Endothelial cell of umbilical vein (primary cell): ENCODE measurements around the gene PCDH15. TPM values are rescaled to one million over a fixed set of nuclear protein-coding genes. Genes with fewer than 3 reads are reported as not detected.

ENCODE experiments used
- BruUV-seq: library from RNA; stranded (reverse); fragments of 400-500 nt; replicated peaks from 2 replicates; lab custom pipeline; 2021; lab: Mats Ljungman, UMichigan
- CTCF ChIA-PET: fragments of 300-600, 350-600 bp; sonication (Branson Sonifier 250); formaldehyde crosslinking; loops from one replicate; lab custom pipeline; 2021; ENCODE audit warnings: antibody characterized with exemption, inconsistent platforms; lab: Charles Lee
- POLR2A ChIA-PET: fragments of 300-600, 350-600 bp; sonication (Branson Sonifier 250); formaldehyde crosslinking; loops from one replicate; lab custom pipeline; 2021; ENCODE audit warnings: antibody characterized with exemption, inconsistent platforms; lab: Charles Lee
- DNase-seq: peaks from one replicate; pipeline ENCODE4 v3.0.0-alpha.2; 2011; ENCODE audit warnings: low read depth, low spot score
- FAIRE-seq: peaks from 2 replicates; lab custom pipeline; 2011; peaks lifted over from hg19 to GRCh38; lab: Jason Lieb, UNC
- H2AFZ ChIP-seq: 2 replicates; pipeline ENCODE4 v1.6.0; 2012; ENCODE audit warnings: low read depth, low read length, control low read depth, inconsistent platforms
- H3K27ac ChIP-seq: 2 replicates; pipeline ENCODE4 v1.5.1; 2011; ENCODE audit warnings: low read depth, mild to moderate bottlenecking, control low read depth, low read length, moderate library complexity; ENCODE audit not compliant: insufficient read depth
- H3K27me3 ChIP-seq, 2 experiments: 2 replicates each; pipeline versions ENCODE4 v1.6.0 to v1.6.1; 2011; ENCODE audit warnings: low read length in 2 of 2, mixed read lengths in 1 of 2; ENCODE audit not compliant: control insufficient read depth in 2 of 2, insufficient read depth in 2 of 2
- H3K36me3 ChIP-seq, 2 experiments: 2 replicates in 1 of 2; 3 replicates in 1 of 2; pipeline ENCODE4 v1.5.1; 2011; ENCODE audit warnings: low read length in 2 of 2, mild to moderate bottlenecking in 1 of 2, moderate library complexity in 1 of 2; ENCODE audit not compliant: control insufficient read depth in 2 of 2, insufficient read depth in 2 of 2; ENCODE audit errors: extremely low read depth in 1 of 2
- H3K4me1 ChIP-seq: 3 replicates; pipeline ENCODE4 v1.5.1; 2011; ENCODE audit warnings: mild to moderate bottlenecking, low read length; ENCODE audit not compliant: control insufficient read depth, insufficient read depth; ENCODE audit errors: extremely low read depth
- H3K4me2 ChIP-seq: 2 replicates; pipeline ENCODE4 v1.6.1; 2011; ENCODE audit warnings: low read length, control low read depth, mixed read lengths; ENCODE audit not compliant: insufficient read depth
- H3K4me3 ChIP-seq, 3 experiments: fragments of 200-600 bp in 1 of 3; sonication (generic), shearing (Covaris generic) in 1 of 3; replicated peaks in 1 of 3; 2 replicates each; pipeline ENCODE4 v1.5.1; 2011 to 2016; ENCODE audit warnings: control low read depth in 3 of 3, low read length in 3 of 3, mild to moderate bottlenecking in 2 of 3, inconsistent platforms in 1 of 3, low read depth in 1 of 3, moderate library complexity in 1 of 3; ENCODE audit not compliant: insufficient read depth in 1 of 3
- H3K79me2 ChIP-seq: 2 replicates; pipeline ENCODE4 v1.6.0; 2012; ENCODE audit warnings: low read length, inconsistent platforms; ENCODE audit not compliant: control insufficient read depth, insufficient read depth
- H3K9ac ChIP-seq: replicated peaks from 2 replicates; pipeline ENCODE3; 2011; ENCODE audit warnings: low read length, control low read depth; ENCODE audit not compliant: insufficient read depth; ENCODE audit errors: extremely low read depth
- H3K9me1 ChIP-seq: replicated peaks from 3 replicates; pipeline ENCODE4 v1.6.0; 2011; ENCODE audit warnings: mild to moderate bottlenecking, low read length; ENCODE audit not compliant: control insufficient read depth, insufficient read depth; ENCODE audit errors: extremely low read depth
- H3K9me3 ChIP-seq: replicated peaks from 2 replicates; pipeline ENCODE4 v1.5.1; 2012; ENCODE audit warnings: low read length, inconsistent platforms; ENCODE audit not compliant: control insufficient read depth, insufficient read depth
- H4K20me1 ChIP-seq: replicated peaks from 2 replicates; pipeline ENCODE3; 2011; ENCODE audit warnings: mild to moderate bottlenecking, low read length; ENCODE audit not compliant: control insufficient read depth, insufficient read depth; ENCODE audit errors: extremely low read depth
- EZH2 ChIP-seq: IDR thresholded peaks from 2 replicates; pipeline ENCODE4 v1.6.1; 2012; ENCODE audit warnings: borderline replicate concordance, low read depth, mild to moderate bottlenecking, moderate library complexity, low read length, inconsistent platforms; ENCODE audit not compliant: severe bottlenecking
- FOS ChIP-seq: IDR thresholded peaks from 2 replicates; pipeline ENCODE4 v1.6.1; 2011; ENCODE audit warnings: mild to moderate bottlenecking, low read length, moderate library complexity, borderline replicate concordance; ENCODE audit not compliant: insufficient read depth
- GATA2 ChIP-seq: IDR thresholded peaks from 2 replicates; pipeline ENCODE4 v1.7.0; 2011; ENCODE audit warnings: low read depth, mild to moderate bottlenecking, moderate library complexity, mixed read lengths, low read length; ENCODE audit not compliant: insufficient read length, insufficient read depth
- JUN ChIP-seq: IDR thresholded peaks from 2 replicates; pipeline ENCODE4 v1.6.1; 2011; ENCODE audit warnings: borderline replicate concordance, low read depth; ENCODE audit not compliant: insufficient read length, insufficient read depth
- MYC ChIP-seq: IDR thresholded peaks from one replicate; pipeline ENCODE4 v1.6.1; 2011; ENCODE audit warnings: mild to moderate bottlenecking, low read depth, low read length
- POLR2A ChIP-seq: IDR thresholded peaks from 2 replicates; pipeline ENCODE4 v1.6.1; 2012; ENCODE audit warnings: low read depth, mild to moderate bottlenecking, control low read depth, low read length
- POLR2AphosphoS5 ChIP-seq: IDR thresholded peaks from 2 replicates; pipeline ENCODE4 v1.6.1; 2012; ENCODE audit warnings: low read depth, mild to moderate bottlenecking, control low read depth, low read length, moderate library complexity; ENCODE audit not compliant: insufficient read depth
- dilution Hi-C: fragments of 300-500 bp; cut with MboI; formaldehyde crosslinking; loops from one replicate; pipeline ENCODE4 v1.15.0; 2019; ENCODE audit warnings: low sequenced_read_pairs; ENCODE audit not compliant: extremely low pct_ligation_motif_present
- intact Hi-C: fragments of 100-400 bp; cut with micrococcal nuclease; formaldehyde crosslinking; loops from one replicate; pipeline ENCODE4 v1.10.0; 2022
- polyA plus RNA-seq, 4 experiments: library from polyadenylated mRNA; depleted of rRNA in 3 of 4; stranded (reverse) in 3 of 4; unstranded in 1 of 4; fragments of >200 nt; gene quantifications; 2 replicates each; pipeline versions ENCODE4 v1.2.1 to v1.2.3, GENCODE V29; 2011 to 2012; ENCODE audit warnings: missing spikeins in 1 of 4
- total RNA-seq: library from RNA; stranded (reverse); gene quantifications from 2 replicates; pipeline ENCODE4 v1.2.3, GENCODE V29; 2021
- TF ChIP-seq, protein P1 (sequence below), 2 donors: IDR thresholded peaks; 1 replicate in 1 of 2; 2 replicates in 1 of 2; pipeline ENCODE4 v1.5.1; 2011; ENCODE audit warnings: low read length in 2 of 2, mild to moderate bottlenecking in 2 of 2, moderate library complexity in 2 of 2, control low read depth in 1 of 2, inconsistent platforms in 1 of 2, low read depth in 1 of 2; ENCODE audit not compliant: insufficient read depth in 1 of 2; ENCODE audit errors: extremely low read depth in 1 of 2
- TF ChIP-seq, protein P2 (sequence below): IDR thresholded peaks from 2 replicates; pipeline ENCODE4 v1.6.1; 2011; ENCODE audit not compliant: insufficient read depth, insufficient read length

Gene PCDH15
- total and polyA plus RNA-seq, 2 donors (not counting 3 experiments of a cell fraction or from before 2014, with no cell fraction given): 0.04 TPM; not detected in 1

- no peak overlapping the region for H3K27ac ChIP-seq
- H2AFZ ChIP-seq: no peak overlapping the region
- intact Hi-C loops (no loop called here), dilution Hi-C loops (no loop called here)
- CTCF ChIA-PET: no interaction called here
- H3K9me3 ChIP-seq: no peaks in the 10 kb centered on the region
- no peaks in the 10 kb centered on the region for H3K9me1 ChIP-seq
- no peaks in the 10 kb centered on the region for H3K27me3 ChIP-seq
- no peaks in the 10 kb centered on the region for H3K36me3 ChIP-seq
- POLR2A ChIA-PET: no interaction called here
- BruUV-seq: no TSS peak
- H3K79me2 ChIP-seq: no peaks in the 10 kb centered on the region
- no peak overlapping the region for H3K4me3 ChIP-seq
- H3K4me2 ChIP-seq: no peak overlapping the region
- H3K9ac ChIP-seq: no peak overlapping the region
- FAIRE-seq (no peak), DNase-seq (no peak)
- no peaks in the 10 kb centered on the region for H4K20me1 ChIP-seq
- TF ChIP-seq GATA2 (no peak), MYC (no peak), EZH2 (no peak), JUN (no peak), FOS (no peak), POLR2AphosphoS5 (no peak), POLR2A (no peak)
- TF ChIP-seq, protein P1, sequence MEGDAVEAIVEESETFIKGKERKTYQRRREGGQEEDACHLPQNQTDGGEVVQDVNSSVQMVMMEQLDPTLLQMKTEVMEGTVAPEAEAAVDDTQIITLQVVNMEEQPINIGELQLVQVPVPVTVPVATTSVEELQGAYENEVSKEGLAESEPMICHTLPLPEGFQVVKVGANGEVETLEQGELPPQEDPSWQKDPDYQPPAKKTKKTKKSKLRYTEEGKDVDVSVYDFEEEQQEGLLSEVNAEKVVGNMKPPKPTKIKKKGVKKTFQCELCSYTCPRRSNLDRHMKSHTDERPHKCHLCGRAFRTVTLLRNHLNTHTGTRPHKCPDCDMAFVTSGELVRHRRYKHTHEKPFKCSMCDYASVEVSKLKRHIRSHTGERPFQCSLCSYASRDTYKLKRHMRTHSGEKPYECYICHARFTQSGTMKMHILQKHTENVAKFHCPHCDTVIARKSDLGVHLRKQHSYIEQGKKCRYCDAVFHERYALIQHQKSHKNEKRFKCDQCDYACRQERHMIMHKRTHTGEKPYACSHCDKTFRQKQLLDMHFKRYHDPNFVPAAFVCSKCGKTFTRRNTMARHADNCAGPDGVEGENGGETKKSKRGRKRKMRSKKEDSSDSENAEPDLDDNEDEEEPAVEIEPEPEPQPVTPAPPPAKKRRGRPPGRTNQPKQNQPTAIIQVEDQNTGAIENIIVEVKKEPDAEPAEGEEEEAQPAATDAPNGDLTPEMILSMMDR (IDR thresholded peaks at IDR 0.05; ENCODE audit: extremely low read depth in 1 of 2, insufficient read depth in 1 of 2, low read depth in 1 of 2, low read length in 2 of 2): no peak
- TF ChIP-seq, protein P2, sequence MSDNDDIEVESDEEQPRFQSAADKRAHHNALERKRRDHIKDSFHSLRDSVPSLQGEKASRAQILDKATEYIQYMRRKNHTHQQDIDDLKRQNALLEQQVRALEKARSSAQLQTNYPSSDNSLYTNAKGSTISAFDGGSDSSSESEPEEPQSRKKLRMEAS: no peak
- no peaks in the 10 kb centered on the region for H3K4me1 ChIP-seq
Observed at GRCh38 chr10:54708591-54708990, 92.4 kb downstream of the PCDH15 start.
